ENCODE results near the gene AP2A1.

The AP2A1 gene

GRCh38 chr19:49850221-49850486, 83.4 kb downstream of the AP2A1 start:
- intact Hi-C loops (cut with micrococcal nuclease), result loop anchor here (1.0 kb wide), 1 partner anchor 37 kb away; the partner anchor contains the start of gene FUZ
- H3K4me1 Mint-ChIP-seq (ENCODE audit: low read depth), result peaks cover 48% of the 10 kb centered on the region
- H3K9me3 Mint-ChIP-seq, result peaks cover 17% of the 10 kb centered on the region
- peak overlapping the region; percentile 98 for H3K27ac Mint-ChIP-seq
- peaks cover 12% of the 10 kb centered on the region for H3K27me3 Mint-ChIP-seq
- peak overlapping the region; percentile 89 for H3K4me3 Mint-ChIP-seq
- peaks cover 29% of the 10 kb centered on the region for H3K36me3 Mint-ChIP-seq (ENCODE audit: low read depth)

GRCh38 chr19:49850487-49851342, 83.9 kb downstream of the AP2A1 start, which contains the start of gene PTOV1:
Gene PTOV1 (plus strand): TSS chr19:49851159.
- peak within 1 kb of the TSS; percentile 98 for H3K27ac Mint-ChIP-seq
- H3K9me3 Mint-ChIP-seq, result peaks cover 17% of the 10 kb centered on the region
- H3K36me3 Mint-ChIP-seq (ENCODE audit: low read depth), result peaks cover 34% of the 10 kb centered on the region
- peaks cover 52% of the 10 kb centered on the region for H3K4me1 Mint-ChIP-seq (ENCODE audit: low read depth)
- peaks cover 12% of the 10 kb centered on the region for H3K27me3 Mint-ChIP-seq
- peak within 1 kb of the TSS; percentile 89 for H3K4me3 Mint-ChIP-seq
- intact Hi-C loops (cut with micrococcal nuclease), result loop anchor here (1.0 kb wide), 1 partner anchor 37 kb away; the partner anchor contains the start of gene FUZ

GRCh38 chr19:49851456-49852259, 84.9 kb downstream of the AP2A1 start:
- Mint-ChIP-seq H3K27ac (peak overlapping the region; percentile 98), H3K36me3 (ENCODE audit: low read depth) (peaks cover 44% of the 10 kb centered on the region), H3K4me3 (peak overlapping the region; percentile 76), H3K9me3 (peaks cover 17% of the 10 kb centered on the region), H3K4me1 (ENCODE audit: low read depth) (peaks cover 53% of the 10 kb centered on the region), H3K27me3 (peaks cover 12% of the 10 kb centered on the region)
- intact Hi-C loops (cut with micrococcal nuclease), result no loop called here

- peaks cover 53% of the 10 kb centered on the region for H3K4me1 Mint-ChIP-seq (ENCODE audit: low read depth)
- H3K27me3 Mint-ChIP-seq, result peaks cover 12% of the 10 kb centered on the region
- intact Hi-C loops (cut with micrococcal nuclease), result no loop called here
- H3K4me3 Mint-ChIP-seq, result peak overlapping the region; percentile 76
- peaks cover 54% of the 10 kb centered on the region for H3K36me3 Mint-ChIP-seq (ENCODE audit: low read depth)
- peaks cover 17% of the 10 kb centered on the region for H3K9me3 Mint-ChIP-seq
- H3K27ac Mint-ChIP-seq, result no peak overlapping the region
These were observed 85.9 kb downstream of the AP2A1 start for GRCh38 chr19:49852631-49853126.

GRCh38 chr19:49853852-49854377, 87.1 kb downstream of the AP2A1 start:
- Mint-ChIP-seq H3K9me3 (peaks cover 14% of the 10 kb centered on the region), H3K4me1 (ENCODE audit: low read depth) (peaks cover 43% of the 10 kb centered on the region), H3K27ac (no peak overlapping the region), H3K4me3 (no peak overlapping the region), H3K27me3 (peaks cover 12% of the 10 kb centered on the region), H3K36me3 (ENCODE audit: low read depth) (peaks cover 64% of the 10 kb centered on the region)
- intact Hi-C loops (cut with micrococcal nuclease), result no loop called here

- Mint-ChIP-seq H3K4me1 (ENCODE audit: low read depth) (peaks cover 37% of the 10 kb centered on the region), H3K27me3 (peaks cover 12% of the 10 kb centered on the region), H3K9me3 (peaks cover 7% of the 10 kb centered on the region), H3K36me3 (ENCODE audit: low read depth) (peaks cover 66% of the 10 kb centered on the region), H3K4me3 (no peak overlapping the region), H3K27ac (no peak overlapping the region)
- intact Hi-C loops (cut with micrococcal nuclease), result no loop called here
These were observed 87.8 kb downstream of the AP2A1 start for GRCh38 chr19:49854378-49855263.

GRCh38 chr19:49855277-49855675, 88.5 kb downstream of the AP2A1 start:
- Mint-ChIP-seq H3K36me3 (ENCODE audit: low read depth) (peaks cover 71% of the 10 kb centered on the region), H3K27ac (no peak overlapping the region), H3K4me1 (ENCODE audit: low read depth) (peaks cover 31% of the 10 kb centered on the region), H3K4me3 (no peak overlapping the region), H3K27me3 (peaks cover 12% of the 10 kb centered on the region), H3K9me3 (peaks cover under 1% of the 10 kb centered on the region)
- intact Hi-C loops (cut with micrococcal nuclease), result no loop called here

- peaks cover 33% of the 10 kb centered on the region for H3K4me1 Mint-ChIP-seq (ENCODE audit: low read depth)
- intact Hi-C loops (cut with micrococcal nuclease), result no loop called here
- no peaks in the 10 kb centered on the region for H3K9me3 Mint-ChIP-seq
- H3K4me3 Mint-ChIP-seq, result no peak overlapping the region
- peaks cover 71% of the 10 kb centered on the region for H3K36me3 Mint-ChIP-seq (ENCODE audit: low read depth)
- peaks cover 12% of the 10 kb centered on the region for H3K27me3 Mint-ChIP-seq
- H3K27ac Mint-ChIP-seq, result no peak overlapping the region
These were observed 89.1 kb downstream of the AP2A1 start for GRCh38 chr19:49855676-49856573.

GRCh38 chr19:49856574-49857021, 89.8 kb downstream of the AP2A1 start:
- H3K4me3 Mint-ChIP-seq, result no peak overlapping the region
- H3K36me3 Mint-ChIP-seq (ENCODE audit: low read depth), result peaks cover 76% of the 10 kb centered on the region
- H3K9me3 Mint-ChIP-seq, result no peaks in the 10 kb centered on the region
- peaks cover 12% of the 10 kb centered on the region for H3K27me3 Mint-ChIP-seq
- H3K4me1 Mint-ChIP-seq (ENCODE audit: low read depth), result peaks cover 36% of the 10 kb centered on the region
- intact Hi-C loops (cut with micrococcal nuclease), result no loop called here
- no peak overlapping the region for H3K27ac Mint-ChIP-seq

Measured in dendritic cell treated with granulocyte-macrophage colony-stimulating factor and Interleukin-4, amounts not matched to agents 40 ng/mL and 50 ng/mL, for 4 days (primary cell).